Cardiac fibroblast (primary cell): ENCODE measurements around the gene CHMP2A.

ENCODE experiments used
- DNase-seq, 2 donors: peaks; one replicate each; pipeline versions ENCODE4 v3.0.0 to v3.0.0-alpha.2; 2010; ENCODE audit warnings: low read depth in 2 of 2
- H3K4me3 ChIP-seq, 2 donors: replicated peaks in 1 of 2; 1 replicate in 1 of 2; 2 replicates in 1 of 2; pipeline ENCODE4 v1.5.1; 2011; ENCODE audit warnings: low read depth in 2 of 2, low read length in 2 of 2, mild to moderate bottlenecking in 2 of 2, moderate library complexity in 1 of 2
- CTCF ChIP-seq: IDR thresholded peaks from one replicate; pipeline ENCODE4 v1.5.1; 2011; ENCODE audit warnings: low read depth, mild to moderate bottlenecking, low read length, inconsistent platforms

The CHMP2A gene

GRCh38 chr19:58551577-58552471 lies 3.1 kb downstream of the CHMP2A start:
- no peak for DNase-seq
- H3K4me3 ChIP-seq, result no peak overlapping the region
- no peak for TF ChIP-seq CTCF

- TF ChIP-seq CTCF, result no peak
- H3K4me3 ChIP-seq, result no peak overlapping the region
- DNase-seq, result no peak
These were observed 3.8 kb downstream of the CHMP2A start for GRCh38 chr19:58551123-58551497.

- H3K4me3 ChIP-seq, result no peak overlapping the region
- no peak for TF ChIP-seq CTCF
- no peak for DNase-seq
These were observed 4.4 kb downstream of the CHMP2A start for GRCh38 chr19:58550362-58551122.

GRCh38 chr19:58549664-58550361 lies 5.1 kb downstream of the CHMP2A start:
- no peak for TF ChIP-seq CTCF
- no peak for DNase-seq

GRCh38 chr19:58548859-58549663 lies 5.8 kb downstream of the CHMP2A start:
- TF ChIP-seq CTCF, result no peak
- no peak overlapping the region for H3K4me3 ChIP-seq
- DNase-seq, result no peak

More at GRCh38 chr19:58549664-58550361, 5.1 kb downstream of the CHMP2A start:
- no peak overlapping the region for H3K4me3 ChIP-seq
